ENCODE measurements around the gene BSND. TPM values are rescaled to one million over a fixed set of nuclear protein-coding genes. Genes with fewer than 3 reads are reported as not detected.

BSND gene
- total and polyA plus RNA-seq, 9 of the 15 experiments (the other 6 are each of a cell fraction or from before 2014, with no cell fraction given): not detected

GRCh38 chr1:54996869-54997710, 1.6 kb upstream of the BSND start:
- no TSS peak for BruUV-seq (replicated peaks)
- Histone ChIP-seq H3K27ac (ENCODE audit: extremely low read depth, low read depth, low read length) (no peak overlapping the region), H4K20me1 (replicated peaks; ENCODE audit: control insufficient read depth, insufficient read depth, low read length) (peaks cover 11% of the 10 kb centered on the region), H3K36me3 (ENCODE audit: control insufficient read depth, insufficient read depth, low read length) (no peaks in the 10 kb centered on the region), H3K4me2 (ENCODE audit: insufficient read depth, low read length) (peak overlapping the region; percentile 69), H3K9me3 (replicated peaks; ENCODE audit: control insufficient read depth, insufficient read depth, low read depth, low read length) (no peaks in the 10 kb centered on the region; the same call in 1 of the 2 replicates), H3K4me1 (replicated peaks in 1 of 2; ENCODE audit: control insufficient read depth in 2 of 2, insufficient read depth in 2 of 2, low read length in 2 of 2) (peaks cover 0 to 21% of the 10 kb centered on the region in 2 experiments; a peak in 3 of 5 replicates), H3K79me2 (ENCODE audit: control insufficient read depth, insufficient read depth, low read length) (no peaks in the 10 kb centered on the region), H3K4me3 (peak overlapping the region; percentile 17; the same call in 1 of the 2 replicates), H3K9me1 (ENCODE audit: control insufficient read depth, insufficient read depth, low read length) (no peaks in the 10 kb centered on the region), H2AFZ (ENCODE audit: low read depth, low read length) (peak overlapping the region; percentile 81), H3K27me3 (ENCODE audit: control insufficient read depth in 2 of 2, insufficient read depth in 2 of 2, low read length in 2 of 2) (peaks cover 28 to 75% of the 10 kb centered on the region in 2 experiments), H3K9ac (ENCODE audit: insufficient read depth in 1 of 2, low read depth in 2 of 2, low read length in 2 of 2) (peak overlapping the region in 1 of 2 experiments; percentile 63; a peak in 2 of 4 replicates)
- peak; percentile 53 for ATAC-seq
- ChIA-PET POLR2A (interaction anchor here (0.6 kb wide), 3 partner anchors 50 to 129 kb away, joined by 3 to 5 read pairs (median 3); no protein-coding TSS in a partner anchor), CTCF (ENCODE audit: low intra/inter-chr PET ratio) (interaction anchor here (0.7 to 2.8 kb wide), 3 partner anchors 47 to 147 kb away, joined by 4 to 25 read pairs (median 6); no protein-coding TSS in a partner anchor)
- intact Hi-C loops (cut with micrococcal nuclease) (loop anchor here (1.0 to 10.0 kb wide), 4 partner anchors 25 to 322 kb away; no protein-coding TSS in a partner anchor), in situ Hi-C loops (cut with MboI) (loop anchor here (10.0 kb wide), 1 partner anchor 312 kb away; no protein-coding TSS in a partner anchor)
- DNase-seq (ENCODE audit: extremely low read depth in 1 of 4, low spot score in 3 of 4): peak in 3 of 4 experiments; percentile 35 to 49 (median 40)
- 14% methylated on average over 41 of the region's 46 CpGs for WGBS (ENCODE audit: insufficient coverage, low coverage, missing lambda C conversion rate)
- FAIRE-seq: no peak
- TF ChIP-seq POLR2B (IDR thresholded peaks at IDR 0.05; ENCODE audit: low read depth, partially characterized antibody) (no peak), BCL6 (CRISPR knock-in tag; IDR thresholded peaks at IDR 0.05) (no peak), ETV5 (CRISPR knock-in tag; IDR thresholded peaks at IDR 0.05; ENCODE audit: low read depth) (no peak), GTF2E2 (tag; IDR thresholded peaks at IDR 0.05) (no peak), ZBTB33 (CRISPR knock-in tag; IDR thresholded peaks at IDR 0.05) (peak; percentile 63; the same call in 1 of the 2 replicates), CBX2 (IDR thresholded peaks at IDR 0.05; ENCODE audit: insufficient read depth, low read length, poor library complexity, severe bottlenecking) (no peak), KDM1A (IDR thresholded peaks at IDR 0.05) (no peak), SUPT5H (IDR thresholded peaks at IDR 0.05) (no peak), SP1 (CRISPR knock-in tag; IDR thresholded peaks at IDR 0.05) (0 out of 2 replicates have a peak, but pooled peaks have one; percentile 3), BRF2 (IDR thresholded peaks at IDR 0.05; ENCODE audit: borderline replicate concordance, insufficient read depth, insufficient read length) (no peak), NBN (IDR thresholded peaks at IDR 0.05; ENCODE audit: low read depth) (no peak)
